Endodermal cell (in vitro differentiated cells): Measurements from ENCODE around the gene ATP1A2. TPM values are rescaled to one million over a fixed set of nuclear protein-coding genes. Genes with fewer than 3 reads are reported as not detected.

Experiments used
- DNase-seq: peaks from one replicate; pipeline ENCODE4 v3.0.0-alpha.2; 2017
- H3K27ac ChIP-seq: 2 replicates; pipeline ENCODE4 v1.5.1; 2013; ENCODE audit warnings: mild to moderate bottlenecking, low read depth, low read length, moderate library complexity
- H3K27me3 ChIP-seq: 2 replicates; pipeline ENCODE4 v1.6.1; 2013; ENCODE audit warnings: mild to moderate bottlenecking, low read length, moderate library complexity; ENCODE audit not compliant: insufficient read depth, control insufficient read depth, poor library complexity, severe bottlenecking
- H3K36me3 ChIP-seq: 2 replicates; pipeline ENCODE4 v1.7.0; 2013; ENCODE audit warnings: mild to moderate bottlenecking, low read length, moderate library complexity; ENCODE audit not compliant: control insufficient read depth, insufficient read depth
- H3K4me1 ChIP-seq: one replicate; pipeline ENCODE4 v1.7.0; 2013; ENCODE audit warnings: low read length; ENCODE audit not compliant: control insufficient read depth, insufficient read depth
- H3K4me3 ChIP-seq: 2 replicates; pipeline ENCODE4 v1.5.1; 2013; ENCODE audit warnings: mild to moderate bottlenecking, low read length, moderate library complexity
- H3K9ac ChIP-seq: 2 replicates; pipeline ENCODE4 v1.6.1; 2013; ENCODE audit warnings: mild to moderate bottlenecking, low read length, moderate library complexity; ENCODE audit not compliant: poor library complexity, severe bottlenecking; ENCODE audit errors: extremely low read depth
- H3K9me3 ChIP-seq: 2 replicates; pipeline ENCODE4 v1.6.1; 2013; ENCODE audit warnings: mild to moderate bottlenecking, low read length, moderate library complexity; ENCODE audit not compliant: control insufficient read depth
- H3K27ac Mint-ChIP-seq: 2 replicates; pipeline ENCODE4 v1.8.0; 2020; ENCODE audit warnings: mixed read lengths
- H3K27me3 Mint-ChIP-seq: 2 replicates; pipeline ENCODE4 v1.8.0; 2021; ENCODE audit warnings: mild to moderate bottlenecking, mixed read lengths; ENCODE audit not compliant: insufficient read depth
- H3K36me3 Mint-ChIP-seq: 2 replicates; pipeline ENCODE4 v1.8.0; 2020; ENCODE audit warnings: low read depth, mixed read lengths
- H3K4me1 Mint-ChIP-seq: 2 replicates; pipeline ENCODE4 v1.8.0; 2020; ENCODE audit warnings: mixed read lengths
- H3K4me3 Mint-ChIP-seq: 2 replicates; pipeline ENCODE4 v1.8.0; 2020; ENCODE audit warnings: mild to moderate bottlenecking, moderate library complexity, mixed read lengths
- H3K9me3 Mint-ChIP-seq: 2 replicates; pipeline ENCODE4 v1.8.0; 2020; ENCODE audit warnings: mild to moderate bottlenecking, mixed read lengths
- WGBS, 2 experiments: methylation state at CpG; one replicate each; pipeline versions ENCODE4 v1.1.5 to v1.1.7; 2013; ENCODE audit warnings: missing lambda C conversion rate in 2 of 2, mixed read lengths in 1 of 2; ENCODE audit not compliant: insufficient coverage in 1 of 2, insufficient read length in 1 of 2; 5-methylcytosine and 5-hydroxymethylcytosine counted together
- total RNA-seq, 2 donors: library from RNA; stranded (reverse); fragmentation: NEBNext Ultra II Directional in 1 of 2; extraction: Animal tissue kit (Norgen Biotek cat#: 25700) in 1 of 2; gene quantifications; 2 replicates in 1 of 2; 3 replicates in 1 of 2; pipeline ENCODE4 v1.2.1, GENCODE V29; 2021
- TF ChIP-seq, protein P1 (sequence below): fragments of 200-600 bp; sonication (generic); conservative IDR thresholded peaks from 2 replicates; pipeline ENCODE4 v1.5.0; 2021; ENCODE audit warnings: antibody characterized with exemption, mild to moderate bottlenecking

The ATP1A2 gene
- total RNA-seq, 2 donors from 2014 or later = 3.0 to 3.2 TPM

DNA sequence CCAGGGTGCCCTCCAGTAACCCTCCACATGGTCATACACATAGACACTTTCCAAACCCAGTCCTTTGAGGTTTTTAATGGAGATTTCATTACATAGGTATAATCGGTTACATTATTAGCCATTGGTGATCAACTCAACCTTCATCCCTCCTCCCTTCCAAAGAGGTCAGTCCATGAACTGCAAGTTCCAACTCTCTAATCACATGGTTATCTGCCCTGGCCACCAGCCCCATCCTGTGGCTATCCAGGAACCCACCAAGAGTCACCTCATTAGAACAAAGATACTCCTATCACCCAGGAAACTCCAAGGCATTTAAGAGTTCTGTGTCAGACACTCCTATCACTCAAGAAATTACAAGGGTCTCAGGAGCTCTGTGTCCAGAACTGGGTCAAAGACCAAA lies 48.1 kb downstream of the ATP1A2 start:
- H3K4me3 Mint-ChIP-seq = no peak overlapping the region
- H3K36me3 Mint-ChIP-seq = no peaks in the 10 kb centered on the region
- Histone ChIP-seq H3K4me1 (no peaks in the 10 kb centered on the region), H3K27ac (no peak overlapping the region), H3K9ac (no peak overlapping the region), H3K9me3 (no peaks in the 10 kb centered on the region), H3K36me3 (no peaks in the 10 kb centered on the region), H3K27me3 (no peaks in the 10 kb centered on the region), H3K4me3 (no peak overlapping the region)
- no peaks in the 10 kb centered on the region for H3K9me3 Mint-ChIP-seq
- no peaks in the 10 kb centered on the region for H3K27me3 Mint-ChIP-seq
- WGBS, 2 experiments = 96% methylated on average over 1 of the region's 1 CpG; no CpG with 5 or more reads in 1 of the 2 experiments
- no peak overlapping the region for H3K27ac Mint-ChIP-seq
- peaks cover 16% of the 10 kb centered on the region for H3K4me1 Mint-ChIP-seq
- TF ChIP-seq, protein P1, sequence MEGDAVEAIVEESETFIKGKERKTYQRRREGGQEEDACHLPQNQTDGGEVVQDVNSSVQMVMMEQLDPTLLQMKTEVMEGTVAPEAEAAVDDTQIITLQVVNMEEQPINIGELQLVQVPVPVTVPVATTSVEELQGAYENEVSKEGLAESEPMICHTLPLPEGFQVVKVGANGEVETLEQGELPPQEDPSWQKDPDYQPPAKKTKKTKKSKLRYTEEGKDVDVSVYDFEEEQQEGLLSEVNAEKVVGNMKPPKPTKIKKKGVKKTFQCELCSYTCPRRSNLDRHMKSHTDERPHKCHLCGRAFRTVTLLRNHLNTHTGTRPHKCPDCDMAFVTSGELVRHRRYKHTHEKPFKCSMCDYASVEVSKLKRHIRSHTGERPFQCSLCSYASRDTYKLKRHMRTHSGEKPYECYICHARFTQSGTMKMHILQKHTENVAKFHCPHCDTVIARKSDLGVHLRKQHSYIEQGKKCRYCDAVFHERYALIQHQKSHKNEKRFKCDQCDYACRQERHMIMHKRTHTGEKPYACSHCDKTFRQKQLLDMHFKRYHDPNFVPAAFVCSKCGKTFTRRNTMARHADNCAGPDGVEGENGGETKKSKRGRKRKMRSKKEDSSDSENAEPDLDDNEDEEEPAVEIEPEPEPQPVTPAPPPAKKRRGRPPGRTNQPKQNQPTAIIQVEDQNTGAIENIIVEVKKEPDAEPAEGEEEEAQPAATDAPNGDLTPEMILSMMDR = peak; percentile 72
- no peak for DNase-seq

GRCh38 chr1:160164121-160164520 lies 48.6 kb downstream of the ATP1A2 start:
- no peaks in the 10 kb centered on the region for H3K4me1 ChIP-seq
- H3K9me3 Mint-ChIP-seq = no peaks in the 10 kb centered on the region
- 91 to 94% methylated on average over 7 to 10 of the region's 10 CpGs for WGBS, 2 experiments
- no peak overlapping the region for H3K4me3 Mint-ChIP-seq
- peaks cover 21% of the 10 kb centered on the region for H3K4me1 Mint-ChIP-seq
- H3K4me3 ChIP-seq = no peak overlapping the region
- no peak for DNase-seq
- no peaks in the 10 kb centered on the region for H3K27me3 Mint-ChIP-seq
- no peaks in the 10 kb centered on the region for H3K36me3 Mint-ChIP-seq
- no peaks in the 10 kb centered on the region for H3K27me3 ChIP-seq
- H3K27ac ChIP-seq = no peak overlapping the region
- H3K36me3 ChIP-seq = no peaks in the 10 kb centered on the region
- no peak overlapping the region for H3K9ac ChIP-seq
- TF ChIP-seq, protein P1 = no peak
- H3K9me3 ChIP-seq = no peaks in the 10 kb centered on the region
- no peak overlapping the region for H3K27ac Mint-ChIP-seq

DNA sequence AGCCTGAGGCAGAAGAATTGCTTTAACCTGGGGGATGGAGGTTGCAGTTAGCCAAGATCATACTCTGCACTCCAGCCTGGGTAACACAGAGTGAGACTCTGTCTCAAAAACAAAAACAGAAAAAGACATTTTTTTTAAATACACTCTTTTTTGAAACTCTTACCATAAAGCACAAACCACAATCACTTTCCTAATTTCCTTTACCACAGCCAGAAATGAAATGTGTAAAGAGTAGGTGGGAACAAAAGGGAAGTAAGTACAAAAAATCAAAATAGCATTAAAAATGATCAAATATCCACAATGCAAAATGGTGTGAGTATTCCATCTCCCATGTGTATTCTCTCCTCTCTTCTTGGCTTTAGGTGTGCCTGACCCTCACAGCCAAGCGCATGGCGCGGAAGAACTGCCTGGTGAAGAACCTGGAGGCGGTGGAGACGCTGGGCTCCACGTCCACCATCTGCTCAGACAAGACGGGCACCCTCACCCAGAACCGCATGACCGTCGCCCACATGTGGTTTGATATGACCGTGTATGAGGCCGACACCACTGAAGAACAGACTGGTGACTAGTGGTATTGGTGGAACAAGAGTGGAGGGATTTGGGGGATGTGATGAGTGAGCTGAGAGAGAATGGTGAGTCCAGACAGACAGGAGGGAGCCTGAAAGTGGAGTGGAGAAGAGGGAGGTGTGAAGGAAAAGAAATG lies 50.8 kb downstream of the ATP1A2 start:
- H3K4me3 ChIP-seq = no peak overlapping the region
- H3K27ac Mint-ChIP-seq = no peak overlapping the region
- H3K9ac ChIP-seq = no peak overlapping the region
- H3K9me3 Mint-ChIP-seq = no peaks in the 10 kb centered on the region
- H3K9me3 ChIP-seq = no peaks in the 10 kb centered on the region
- peaks cover 38% of the 10 kb centered on the region for H3K4me1 Mint-ChIP-seq
- TF ChIP-seq, protein P1 = no peak
- 87 to 100% methylated on average over 6 to 12 of the region's 12 CpGs for WGBS, 2 experiments
- no peaks in the 10 kb centered on the region for H3K36me3 ChIP-seq
- no peaks in the 10 kb centered on the region for H3K27me3 ChIP-seq
- H3K36me3 Mint-ChIP-seq = no peaks in the 10 kb centered on the region
- DNase-seq = no peak
- no peak overlapping the region for H3K4me3 Mint-ChIP-seq
- peaks cover 8% of the 10 kb centered on the region for H3K4me1 ChIP-seq
- H3K27ac ChIP-seq = no peak overlapping the region
- no peaks in the 10 kb centered on the region for H3K27me3 Mint-ChIP-seq
